NCI-H2107 treated with DMSO at 0.1 percent for 48 hours (cell line): Measurements from ENCODE around the gene SLC11A1.

Experiments
- DNase-seq: peaks from one replicate; lab custom pipeline; 2025; ENCODE audit not compliant: unreplicated experiment; lab: John Stamatoyannopoulos, UW

Gene SLC11A1

GRCh38 chr2:218381916-218382366 is at the start of gene SLC11A1:
Gene SLC11A1 (plus strand): TSS chr2:218382273. CDS start chr2:218382369, 96 bp downstream.
- no peak for DNase-seq

GRCh38 chr2:218332288-218332687 is 49.8 kb upstream of the SLC11A1 start:
- DNase-seq = no peak

GRCh38 chr2:218332920-218333645 is 49.0 kb upstream of the SLC11A1 start:
- no peak for DNase-seq

- no peak for DNase-seq
Measured at GRCh38 chr2:218334531-218334930, 47.5 kb upstream of the SLC11A1 start.

GRCh38 chr2:218340656-218341055 is 41.4 kb upstream of the SLC11A1 start:
- no peak for DNase-seq

- DNase-seq = no peak
Measured at GRCh38 chr2:218341381-218341780, 40.7 kb upstream of the SLC11A1 start.

GRCh38 chr2:218342837-218343236 is 39.2 kb upstream of the SLC11A1 start:
- no peak for DNase-seq

GRCh38 chr2:218343591-218343990 is 38.5 kb upstream of the SLC11A1 start:
- no peak for DNase-seq

GRCh38 chr2:218344090-218344754 is 37.9 kb upstream of the SLC11A1 start:
- no peak for DNase-seq

GRCh38 chr2:218344755-218345417 is 37.2 kb upstream of the SLC11A1 start:
- DNase-seq = no peak

GRCh38 chr2:218345491-218346236 is 36.4 kb upstream of the SLC11A1 start:
- peak; percentile 10 for DNase-seq

GRCh38 chr2:218347172-218347571 is 34.9 kb upstream of the SLC11A1 start:
- no peak for DNase-seq

- DNase-seq = no peak
Measured at GRCh38 chr2:218354045-218354444, 28.0 kb upstream of the SLC11A1 start.

GRCh38 chr2:218354850-218355443 is 27.1 kb upstream of the SLC11A1 start:
- DNase-seq = no peak

- no peak for DNase-seq
Measured at GRCh38 chr2:218357236-218358177, 24.6 kb upstream of the SLC11A1 start.

- DNase-seq = no peak
Measured at GRCh38 chr2:218360453-218360852, 21.6 kb upstream of the SLC11A1 start.

GRCh38 chr2:218362606-218363005 is 19.5 kb upstream of the SLC11A1 start:
- DNase-seq = no peak

GRCh38 chr2:218363736-218364135 is 18.3 kb upstream of the SLC11A1 start:
- DNase-seq = no peak

- no peak for DNase-seq
Measured at GRCh38 chr2:218364196-218364595, 17.9 kb upstream of the SLC11A1 start.
